GM19452 (cell line): ENCODE data around the gene IRAG1.
"Not testable (repeated sequence)": the region's sequence is repeated elsewhere in the genome, so short reads cannot be mapped to it uniquely, and the experiment has no call there.

Source experiments
- ATAC-seq: cut with Tn5 transposase; IDR thresholded peaks from one replicate; pipeline ENCODE4 v1.9.1; 2021; ENCODE audit not compliant: unreplicated experiment

Gene IRAG1

GRCh38 chr11:10709299-10710086 lies 15.9 kb upstream of the IRAG1 start:
- ATAC-seq, result no peak

GRCh38 chr11:10708131-10708530 lies 14.6 kb upstream of the IRAG1 start:
- ATAC-seq, result no peak

GRCh38 chr11:10701982-10702381 lies 8.4 kb upstream of the IRAG1 start:
- no peak for ATAC-seq

GRCh38 chr11:10699072-10699471 lies 5.5 kb upstream of the IRAG1 start:
- no peak for ATAC-seq

DNA sequence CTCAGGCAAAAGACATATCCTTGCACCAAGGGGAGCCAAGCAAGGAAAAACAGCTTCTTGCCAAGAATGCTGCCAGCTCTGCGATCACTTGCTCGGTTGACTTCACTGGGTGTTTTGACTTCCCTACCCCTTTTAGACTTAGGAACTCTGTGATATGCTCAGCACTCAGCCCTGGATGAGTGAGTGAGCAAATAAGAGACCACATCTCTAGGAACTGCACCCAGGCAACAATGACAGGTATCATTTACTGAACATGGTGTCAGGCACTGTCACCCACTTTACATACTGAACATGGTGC lies 3.7 kb upstream of the IRAG1 start:
- ATAC-seq, result no peak

- ATAC-seq, result no peak
Observed at GRCh38 chr11:10696468-10697322, 3.1 kb upstream of the IRAG1 start.

DNA sequence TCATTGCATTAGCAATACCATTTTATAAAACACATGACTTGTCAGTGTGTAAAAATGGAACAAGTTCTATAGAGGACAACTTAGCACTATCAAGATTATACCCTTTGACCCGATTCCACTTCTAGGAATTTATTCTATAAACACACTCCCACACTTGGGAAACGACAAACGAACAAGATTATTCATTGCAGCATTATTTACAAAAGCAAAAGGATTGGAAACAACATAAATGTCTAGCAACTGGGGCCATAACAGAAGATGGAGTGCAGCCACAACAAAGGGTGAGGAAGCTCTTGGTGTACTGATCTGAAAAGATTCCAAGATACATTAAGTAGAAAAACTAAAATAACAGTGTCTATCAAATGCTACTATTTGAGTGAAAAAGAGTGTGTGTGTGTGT lies 2.3 kb upstream of the IRAG1 start:
- ATAC-seq, result no peak

DNA sequence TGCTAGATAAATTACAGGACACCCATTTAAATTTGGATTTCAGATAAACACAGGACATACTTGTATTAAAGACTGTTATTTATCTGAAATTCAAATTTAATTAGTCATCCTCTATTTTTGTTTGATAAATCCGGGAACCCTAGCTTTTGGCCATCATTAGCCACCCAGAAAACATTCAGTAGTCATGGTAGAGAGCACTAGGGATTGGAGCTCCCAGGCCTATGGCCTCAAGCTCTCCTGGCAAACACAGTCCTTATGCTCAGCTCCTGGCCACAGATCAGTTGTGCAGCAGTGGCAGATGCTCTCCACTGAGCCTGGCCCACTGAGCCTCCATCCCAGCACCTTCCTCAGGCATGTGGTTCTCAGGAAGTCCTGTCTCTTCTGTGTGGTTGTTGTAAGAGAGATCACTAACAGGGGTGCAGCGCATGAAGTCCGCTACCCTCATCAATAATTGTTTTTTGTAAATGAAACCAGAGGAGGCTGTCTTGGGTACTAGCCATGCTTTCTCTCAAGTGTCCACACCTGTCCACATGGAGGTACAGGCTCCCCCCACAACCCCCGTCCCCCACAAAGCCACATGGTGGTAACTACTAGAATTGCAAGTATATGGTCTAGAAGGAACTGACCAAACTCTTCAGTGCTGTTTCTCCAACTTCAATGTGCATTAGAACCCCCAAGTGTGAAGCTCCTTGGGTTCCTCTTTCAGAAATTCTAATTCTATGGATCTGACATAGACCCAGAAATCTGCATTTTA lies 1.1 kb upstream of the IRAG1 start:
- ATAC-seq, result no peak

DNA sequence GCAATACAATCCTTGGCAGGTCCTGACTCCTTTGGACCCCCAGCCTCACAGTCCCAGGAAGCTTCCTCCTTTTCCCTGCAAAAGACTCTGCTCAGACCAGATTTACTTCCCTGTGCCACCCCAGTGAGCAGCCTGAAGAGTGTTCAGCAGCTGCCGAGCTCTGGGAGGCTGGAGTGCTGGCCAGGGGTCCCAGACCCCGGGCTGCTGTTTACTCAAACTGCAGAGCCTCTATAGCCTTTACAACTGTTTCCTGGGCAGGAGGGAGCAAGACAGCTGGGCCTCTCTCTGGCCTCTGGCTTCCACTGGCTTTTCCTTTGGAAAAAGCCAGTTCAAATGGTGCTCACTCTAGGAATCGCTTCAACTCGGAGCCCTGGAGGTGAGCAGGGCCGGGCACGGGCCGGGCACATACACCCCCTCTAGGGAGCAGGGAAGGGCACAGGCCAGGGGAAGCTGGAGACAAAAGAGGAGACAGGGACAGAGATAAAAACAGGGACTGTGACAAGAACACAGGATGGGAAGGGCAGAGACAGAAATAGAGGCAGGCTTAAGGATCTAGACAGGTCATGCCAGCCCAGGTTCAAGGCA lies 932 bp downstream of the IRAG1 start:
- no peak for ATAC-seq

GRCh38 chr11:10688401-10688800 lies 5.2 kb downstream of the IRAG1 start:
- no peak for ATAC-seq

DNA sequence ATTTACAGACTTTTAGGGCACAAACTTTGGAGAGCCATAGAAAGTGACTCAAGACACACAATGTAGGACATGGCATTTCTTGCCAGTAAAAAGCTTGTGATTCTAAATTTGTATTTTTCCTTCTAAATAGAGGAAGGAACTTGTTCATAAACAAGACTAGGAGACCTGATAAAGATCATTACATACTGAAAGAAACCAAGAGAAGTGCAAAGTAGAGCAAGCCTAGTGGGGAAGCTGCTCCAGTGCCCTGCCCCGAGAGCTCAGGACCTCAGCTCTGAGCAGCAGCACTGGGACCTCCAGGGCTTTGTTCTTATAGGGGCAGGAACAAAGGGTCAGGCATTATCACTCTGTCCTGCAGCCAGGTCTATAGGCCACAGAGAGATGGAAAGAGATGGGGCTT lies 7.2 kb downstream of the IRAG1 start:
- ATAC-seq, result no peak

DNA sequence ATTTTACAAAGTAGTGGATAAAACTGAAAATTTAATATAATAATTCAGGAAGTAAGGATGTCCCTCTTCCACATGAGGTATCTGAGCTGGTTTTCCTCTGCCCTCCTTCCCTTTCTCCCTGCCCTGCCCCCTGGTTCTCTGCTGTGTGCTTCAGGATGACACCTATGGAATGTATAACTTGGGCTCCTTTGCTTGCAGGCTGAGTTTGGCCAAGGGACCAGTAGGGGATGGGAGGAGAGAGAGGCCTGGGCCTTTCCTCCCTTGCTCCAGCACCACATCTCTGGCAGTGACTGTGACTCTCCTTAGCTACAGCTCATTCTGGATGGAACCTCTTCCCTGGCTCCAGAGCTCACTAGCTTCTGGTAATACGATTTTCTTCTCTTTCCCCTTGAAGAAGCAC lies 10.1 kb downstream of the IRAG1 start:
- no peak for ATAC-seq

DNA sequence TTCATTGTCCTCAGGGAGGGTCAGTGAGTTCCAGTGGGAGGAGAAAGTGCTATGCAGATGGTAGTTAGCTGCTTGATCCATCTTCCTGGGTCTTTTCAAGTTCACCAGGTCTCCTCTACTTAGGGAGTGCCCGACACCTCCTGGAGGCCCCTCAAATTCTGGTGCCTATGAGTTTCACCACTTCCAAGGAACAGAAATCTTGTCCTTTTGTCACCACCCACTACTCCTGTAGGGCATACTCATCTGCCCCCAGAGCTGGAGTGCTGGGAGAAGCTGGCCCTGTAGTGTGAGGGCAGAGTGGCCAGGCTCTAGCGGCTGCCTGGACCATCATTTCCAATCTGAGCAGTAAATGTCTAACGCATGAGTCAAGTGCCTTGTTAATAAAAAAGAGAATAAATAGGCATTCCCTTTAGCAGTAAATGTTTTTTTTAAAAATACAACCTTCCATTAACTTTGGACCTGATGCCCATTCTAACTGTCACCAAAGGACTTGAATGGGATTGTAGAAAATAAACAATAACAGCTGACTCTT lies 12.5 kb downstream of the IRAG1 start:
- no peak for ATAC-seq

GRCh38 chr11:10680279-10680678 lies 13.3 kb downstream of the IRAG1 start:
- not testable (repeated sequence) for ATAC-seq

DNA sequence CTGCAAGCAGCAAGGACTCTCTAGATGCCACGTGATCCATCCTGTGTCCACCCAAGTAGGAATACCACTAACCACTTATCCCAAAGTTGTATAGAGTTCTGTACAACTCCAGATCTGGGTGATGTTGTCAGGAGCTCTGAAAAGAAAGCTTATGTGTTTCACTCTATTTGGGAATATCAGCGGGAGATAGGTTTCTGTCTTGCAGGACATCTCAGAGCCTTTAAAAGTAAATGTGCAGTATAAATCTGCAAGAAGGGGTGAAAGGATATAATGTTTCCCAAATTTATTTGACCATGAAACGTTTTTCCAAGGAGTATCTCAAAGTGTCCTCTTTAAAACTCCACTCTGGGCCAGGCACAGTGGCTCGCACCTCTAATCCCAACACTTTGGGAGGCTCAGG lies 13.9 kb downstream of the IRAG1 start:
- ATAC-seq, result no peak

- ATAC-seq, result no peak
Observed at GRCh38 chr11:10678101-10678500, 15.5 kb downstream of the IRAG1 start.

DNA sequence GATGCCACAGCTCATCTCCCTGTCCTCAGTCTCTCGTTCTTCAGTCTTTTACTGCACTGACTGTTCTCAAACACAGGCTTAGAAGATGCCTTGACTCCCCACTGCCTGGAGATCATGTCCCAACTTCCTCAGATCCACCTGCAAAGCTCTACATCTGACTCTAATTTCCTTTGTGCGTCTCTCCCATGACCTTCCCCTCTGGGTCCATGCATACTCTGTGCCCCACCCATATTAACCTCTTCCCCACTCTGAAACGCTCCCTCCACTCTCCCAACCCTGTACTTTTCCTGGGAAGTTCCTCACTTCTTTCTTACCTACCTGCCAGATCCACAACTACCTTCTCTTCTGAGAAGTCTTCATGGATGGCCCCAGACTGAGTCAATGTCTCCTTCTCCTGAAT lies 16.6 kb downstream of the IRAG1 start:
- no peak for ATAC-seq

GRCh38 chr11:10674911-10675440 lies 18.6 kb downstream of the IRAG1 start:
- no peak for ATAC-seq

GRCh38 chr11:10674440-10674855 lies 19.1 kb downstream of the IRAG1 start:
- no peak for ATAC-seq

- ATAC-seq, result no peak
Observed at GRCh38 chr11:10673501-10674062, 20.0 kb downstream of the IRAG1 start.

- no peak for ATAC-seq
Observed at GRCh38 chr11:10670099-10670498, 23.5 kb downstream of the IRAG1 start.
